CD4-positive, alpha-beta T cell (primary cell): ENCODE results near the gene VPS41. TPM values are rescaled to one million over a fixed set of nuclear protein-coding genes. Genes with fewer than 3 reads are reported as not detected.

Experiments
- ATAC-seq: fragments of 200-7000 bp; cut with Tn5 transposase; one replicate; pipeline ENCODE4 v1.10.0; 2022; ENCODE audit warnings: mild to moderate bottlenecking; ENCODE audit not compliant: poor library complexity
- CTCF ChIA-PET: fragments of 350-600 bp; sonication (Branson Sonifier 250); formaldehyde crosslinking; loops from one replicate; lab custom pipeline; 2021; ENCODE audit warnings: antibody characterized with exemption, inconsistent platforms; lab: Charles Lee
- POLR2A ChIA-PET: fragments of 350-600 bp; sonication (Branson Sonifier 250); formaldehyde crosslinking; loops from one replicate; lab custom pipeline; 2021; ENCODE audit warnings: antibody characterized with exemption, inconsistent platforms; lab: Charles Lee
- DNase-seq, 14 experiments: peaks; one replicate each; pipeline ENCODE4 v3.0.0-alpha.2; 2013 to 2020; ENCODE audit warnings: mixed read lengths in 2 of 14
- H3K27ac ChIP-seq, 2 donors: one replicate each; pipeline versions ENCODE4 v1.5.1 to v1.7.0; 2013; ENCODE audit warnings: low read length in 2 of 2, low read depth in 1 of 2, mild to moderate bottlenecking in 1 of 2
- H3K27me3 ChIP-seq, 2 experiments: 1 replicate in 1 of 2; 2 replicates in 1 of 2; pipeline versions ENCODE4 v1.6.1 to v1.7.0; 2013; ENCODE audit warnings: low read length in 2 of 2, control low read depth in 1 of 2, mild to moderate bottlenecking in 1 of 2, moderate library complexity in 1 of 2; ENCODE audit not compliant: insufficient read depth in 2 of 2, control insufficient read depth in 1 of 2
- H3K36me3 ChIP-seq: one replicate; pipeline ENCODE4 v1.6.1; 2013; ENCODE audit warnings: low read length, control low read depth; ENCODE audit not compliant: insufficient read depth
- H3K4me1 ChIP-seq: one replicate; pipeline ENCODE4 v1.6.1; 2013; ENCODE audit warnings: low read length, control low read depth; ENCODE audit not compliant: insufficient read depth
- H3K4me3 ChIP-seq: one replicate; pipeline ENCODE4 v1.5.1; 2013; ENCODE audit warnings: mild to moderate bottlenecking, low read length, moderate library complexity
- H3K9me3 ChIP-seq, 2 experiments: 1 replicate in 1 of 2; 2 replicates in 1 of 2; pipeline versions ENCODE4 v1.6.1 to v1.7.0; 2013; ENCODE audit warnings: low read length in 2 of 2, mild to moderate bottlenecking in 2 of 2, control low read depth in 1 of 2, moderate library complexity in 1 of 2; ENCODE audit not compliant: control insufficient read depth in 1 of 2, insufficient read depth in 1 of 2
- H3K27ac Mint-ChIP-seq: one replicate; pipeline ENCODE4 v1.8.0; 2020; ENCODE audit warnings: mixed read lengths
- H3K27me3 Mint-ChIP-seq: one replicate; pipeline ENCODE4 v1.8.0; 2021; ENCODE audit warnings: mixed read lengths
- H3K36me3 Mint-ChIP-seq: one replicate; pipeline ENCODE4 v1.8.0; 2021; ENCODE audit warnings: low read depth, mixed read lengths
- H3K4me1 Mint-ChIP-seq: one replicate; pipeline ENCODE4 v1.8.0; 2021; ENCODE audit warnings: low read depth, mixed read lengths
- H3K4me3 Mint-ChIP-seq: one replicate; pipeline ENCODE4 v1.8.0; 2020; ENCODE audit warnings: mild to moderate bottlenecking, mixed read lengths
- H3K9me3 Mint-ChIP-seq: one replicate; pipeline ENCODE4 v1.8.0; 2020; ENCODE audit warnings: mixed read lengths
- intact Hi-C, 2 experiments: fragments of 100-400 bp; cut with DNase I in 1 of 2; cut with micrococcal nuclease in 1 of 2; formaldehyde crosslinking; loops; one replicate each; pipeline versions ENCODE4 v1.15.1 to v1.9.0; 2023 to 2025; cut with DNase I, micrococcal nuclease
- polyA plus RNA-seq, 2 donors: library from polyadenylated mRNA; unstranded; fragments of 120-200 nt; gene quantifications; one replicate each; pipeline ENCODE4 v1.2.1, GENCODE V29; 2013
- total RNA-seq, 174 experiments: library from RNA in 2 of 174; stranded (reverse) in 2 of 174; gene quantifications; one replicate each; pipeline ENCODE4 v1.2.3 and lab custom pipeline; 2021 to 2026
- TF ChIP-seq, protein P1 (sequence below): fragments of 200-600 bp; IDR thresholded peaks from one replicate; pipeline ENCODE4 v1.8.0; 2022; ENCODE audit warnings: antibody characterized with exemption, mild to moderate bottlenecking

Gene VPS41
- total RNA-seq: 10 to 100 TPM; 19.4 to 22.9 TPM
- polyA plus RNA-seq (2013, experiment 1 of 2): 22.4 TPM
- 28.7 TPM for polyA plus RNA-seq (2013, experiment 2 of 2)
- total RNA-seq (lab: John Stamatoyannopoulos, UW): 20.1 to 108 (median 72.5) reads per million in 172 experiments

DNA sequence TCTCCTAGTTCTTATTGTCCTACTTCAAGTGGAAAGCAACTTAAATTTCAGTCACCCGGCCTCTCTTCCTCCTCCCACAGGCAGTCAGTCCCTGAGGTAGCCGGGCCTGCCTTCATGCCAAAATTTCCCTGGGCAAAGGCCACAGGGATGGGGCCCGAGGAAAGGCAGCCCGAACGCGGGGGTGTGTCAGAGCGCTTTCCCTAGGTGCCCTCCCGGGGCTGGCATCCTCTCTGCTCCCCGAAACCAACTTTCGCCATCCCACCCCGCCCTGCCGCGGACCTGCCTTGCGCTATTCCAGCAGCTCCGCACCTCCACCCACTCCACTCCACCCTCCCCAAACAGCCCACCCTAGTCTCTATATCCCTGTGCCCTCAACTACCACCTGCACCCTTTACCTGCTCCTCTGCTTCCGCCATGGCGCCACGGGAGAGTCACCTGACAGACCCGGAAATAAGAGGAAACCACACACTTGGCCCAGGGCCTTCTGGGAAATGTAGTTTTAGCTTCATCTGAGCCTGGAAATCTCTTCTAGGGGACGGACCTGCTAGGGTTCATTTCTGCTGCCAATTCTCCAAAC is at the start of gene VPS41:
Gene VPS41, minus strand, starts transcription at position 433 of the 577 bp plus-strand sequence. Its CDS starts 17 bp downstream, at position 416.
- Mint-ChIP-seq H3K4me3 (peak within 1 kb of the TSS; percentile 98), H3K27ac (peak within 1 kb of the TSS; percentile 84), H3K27me3 (no peaks in the 10 kb centered on the region), H3K4me1 (peaks cover 40% of the 10 kb centered on the region), H3K9me3 (no peaks in the 10 kb centered on the region), H3K36me3 (peaks cover 6% of the 10 kb centered on the region)
- Histone ChIP-seq H3K4me3 (peak within 1 kb of the TSS; percentile 94), H3K36me3 (no peaks in the 10 kb centered on the region), H3K4me1 (peaks cover 7% of the 10 kb centered on the region), H3K9me3 (no peaks in the 10 kb centered on the region), H3K27me3 (no peaks in the 10 kb centered on the region), H3K27ac (no peak within 1 kb of the TSS)
- DNase-seq (peak; percentile 61 to 91 (median 72)), ATAC-seq (peak; percentile 99)
- POLR2A ChIA-PET: interaction anchor here (0.5 to 1.2 kb wide), 2 partner anchors 50 to 1226 kb away, joined by 3 to 5 read pairs; partner anchors contain the start of genes MPLKIP and SUGCT
- TF ChIP-seq, protein P1, sequence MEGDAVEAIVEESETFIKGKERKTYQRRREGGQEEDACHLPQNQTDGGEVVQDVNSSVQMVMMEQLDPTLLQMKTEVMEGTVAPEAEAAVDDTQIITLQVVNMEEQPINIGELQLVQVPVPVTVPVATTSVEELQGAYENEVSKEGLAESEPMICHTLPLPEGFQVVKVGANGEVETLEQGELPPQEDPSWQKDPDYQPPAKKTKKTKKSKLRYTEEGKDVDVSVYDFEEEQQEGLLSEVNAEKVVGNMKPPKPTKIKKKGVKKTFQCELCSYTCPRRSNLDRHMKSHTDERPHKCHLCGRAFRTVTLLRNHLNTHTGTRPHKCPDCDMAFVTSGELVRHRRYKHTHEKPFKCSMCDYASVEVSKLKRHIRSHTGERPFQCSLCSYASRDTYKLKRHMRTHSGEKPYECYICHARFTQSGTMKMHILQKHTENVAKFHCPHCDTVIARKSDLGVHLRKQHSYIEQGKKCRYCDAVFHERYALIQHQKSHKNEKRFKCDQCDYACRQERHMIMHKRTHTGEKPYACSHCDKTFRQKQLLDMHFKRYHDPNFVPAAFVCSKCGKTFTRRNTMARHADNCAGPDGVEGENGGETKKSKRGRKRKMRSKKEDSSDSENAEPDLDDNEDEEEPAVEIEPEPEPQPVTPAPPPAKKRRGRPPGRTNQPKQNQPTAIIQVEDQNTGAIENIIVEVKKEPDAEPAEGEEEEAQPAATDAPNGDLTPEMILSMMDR: no peak
- intact Hi-C loops: loop anchor here in 1 of 2 experiments (10.0 kb wide), 2 partner anchors 656 to 734 kb away; partner anchors contain the start of genes STARD3NL and YAE1
- CTCF ChIA-PET: interaction anchor here (1.0 kb wide), 1 partner anchor 1226 kb away, joined by 4 read pairs; the partner anchor contains the start of genes MPLKIP and SUGCT

DNA sequence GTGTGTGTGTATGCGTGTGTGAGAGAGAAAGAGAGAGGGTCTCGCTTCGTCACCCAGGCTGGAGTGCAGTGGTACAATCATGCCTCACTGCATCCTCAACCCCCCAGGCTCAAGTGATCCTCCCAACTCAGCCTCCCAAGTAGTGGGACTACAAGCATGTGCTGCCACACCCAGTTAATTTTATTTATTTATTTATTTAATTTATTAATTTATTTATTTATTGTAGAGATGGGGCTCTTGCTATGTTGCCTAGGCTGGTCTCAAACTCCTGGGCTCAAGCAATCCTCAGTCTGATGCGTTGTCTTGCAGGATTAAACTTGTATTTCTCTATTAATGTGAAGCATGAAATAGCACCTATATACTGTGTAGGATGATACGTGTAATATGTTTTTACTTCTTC is 46.9 kb upstream of the VPS41 start:
- no peaks in the 10 kb centered on the region for H3K4me1 Mint-ChIP-seq
- no peaks in the 10 kb centered on the region for H3K4me1 ChIP-seq
- peaks cover 3% of the 10 kb centered on the region in 2 experiments for H3K27me3 ChIP-seq
- DNase-seq: no peak
- H3K27ac ChIP-seq: no peak overlapping the region
- intact Hi-C loops: no loop called here
- H3K9me3 ChIP-seq: no peaks in the 10 kb centered on the region
- no peak overlapping the region for H3K4me3 ChIP-seq
- ChIA-PET POLR2A (no interaction called here), CTCF (no interaction called here)
- no peaks in the 10 kb centered on the region for H3K36me3 Mint-ChIP-seq
- H3K27ac Mint-ChIP-seq: no peak overlapping the region
- peaks cover 33% of the 10 kb centered on the region for H3K27me3 Mint-ChIP-seq
- H3K36me3 ChIP-seq: no peaks in the 10 kb centered on the region
- no peaks in the 10 kb centered on the region for H3K9me3 Mint-ChIP-seq
- no peak for ATAC-seq
- no peak overlapping the region for H3K4me3 Mint-ChIP-seq
- TF ChIP-seq, protein P1: no peak

DNA sequence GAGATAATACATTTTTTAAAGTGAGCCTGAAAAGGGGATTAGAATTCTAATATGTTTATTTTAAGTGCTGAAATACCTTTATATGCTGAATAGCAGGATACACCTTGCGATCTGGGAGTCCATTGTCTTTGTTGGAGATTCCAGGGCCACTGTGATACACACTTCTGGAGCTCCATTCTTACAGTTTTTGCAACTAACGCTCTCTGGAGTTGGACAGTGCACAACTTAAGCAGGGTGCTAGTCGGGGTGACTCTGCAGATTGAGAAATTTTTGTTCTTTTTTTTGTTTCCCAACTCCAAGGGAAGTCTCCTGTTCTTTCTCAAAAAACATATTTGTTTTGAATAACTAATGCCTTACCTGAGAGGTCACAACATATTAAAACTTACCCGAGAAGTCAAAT is 45.0 kb upstream of the VPS41 start:
- Histone ChIP-seq H3K4me3 (no peak overlapping the region), H3K9me3 (no peaks in the 10 kb centered on the region), H3K4me1 (no peaks in the 10 kb centered on the region), H3K27ac (no peak overlapping the region), H3K36me3 (no peaks in the 10 kb centered on the region), H3K27me3 (peaks cover 3% of the 10 kb centered on the region in 2 experiments)
- no peak overlapping the region for H3K27ac Mint-ChIP-seq
- no peaks in the 10 kb centered on the region for H3K4me1 Mint-ChIP-seq
- H3K36me3 Mint-ChIP-seq: no peaks in the 10 kb centered on the region
- ChIA-PET POLR2A (no interaction called here), CTCF (no interaction called here)
- TF ChIP-seq, protein P1: no peak
- peaks cover 33% of the 10 kb centered on the region for H3K27me3 Mint-ChIP-seq
- no peak overlapping the region for H3K4me3 Mint-ChIP-seq
- ATAC-seq (no peak), DNase-seq (no peak)
- intact Hi-C loops: no loop called here
- no peaks in the 10 kb centered on the region for H3K9me3 Mint-ChIP-seq
